H1 (cell line): ENCODE measurements around the gene COX6A2. TPM values are rescaled to one million over a fixed set of nuclear protein-coding genes. Genes with fewer than 3 reads are reported as not detected.

Experiments
- BRCA1 ChIP-seq: IDR thresholded peaks from 2 replicates; pipeline ENCODE4 v1.6.1; 2012; ENCODE audit warnings: low read depth, low read length, improper control_type of control experiment
- CHD1 ChIP-seq: IDR thresholded peaks from 2 replicates; pipeline ENCODE4 v1.6.1; 2012; ENCODE audit warnings: low read depth, low read length, improper control_type of control experiment
- FOSL1 ChIP-seq: IDR thresholded peaks from 2 replicates; pipeline ENCODE4 v1.6.1; 2011; ENCODE audit warnings: mild to moderate bottlenecking, low read depth, low read length, moderate library complexity; ENCODE audit not compliant: insufficient read depth
- HDAC2 ChIP-seq, 2 experiments: fragments of 300-600 bp in 1 of 2; sonication (generic) in 1 of 2; IDR thresholded peaks; 2 replicates each; pipeline ENCODE4 v1.6.1; 2011 to 2012; ENCODE audit warnings: low read depth in 2 of 2, low read length in 2 of 2, mild to moderate bottlenecking in 2 of 2, moderate library complexity in 2 of 2, borderline replicate concordance in 1 of 2, inconsistent platforms in 1 of 2
- HDAC6 ChIP-seq: IDR thresholded peaks from one replicate; pipeline ENCODE4 v1.7.1; 2012; ENCODE audit warnings: low read depth, mild to moderate bottlenecking, inconsistent platforms, low read length, moderate library complexity
- MAFK ChIP-seq: IDR thresholded peaks from 2 replicates; pipeline ENCODE4 v1.6.1; 2012; ENCODE audit warnings: low read depth, mild to moderate bottlenecking, improper control_type of control experiment, low read length
- NRF1 ChIP-seq: IDR thresholded peaks from 2 replicates; pipeline ENCODE4 v1.6.1; 2011; ENCODE audit warnings: mild to moderate bottlenecking, low read depth, low read length, improper control_type of control experiment
- POLR2AphosphoS5 ChIP-seq: IDR thresholded peaks from 2 replicates; pipeline ENCODE4 v1.6.1; 2011; ENCODE audit warnings: low read depth, low read length
- POU5F1 ChIP-seq: IDR thresholded peaks from 2 replicates; pipeline ENCODE4 v1.6.1; 2011; ENCODE audit warnings: low read depth, mild to moderate bottlenecking, low read length, moderate library complexity
- SIRT6 ChIP-seq: IDR thresholded peaks from one replicate; pipeline ENCODE4 v1.7.1; 2012; ENCODE audit warnings: low read length, inconsistent platforms
- TBP ChIP-seq: IDR thresholded peaks from 2 replicates; pipeline ENCODE4 v1.6.1; 2011; ENCODE audit warnings: low read depth, low read length, improper control_type of control experiment
- polyA plus RNA-seq, 7 experiments: library from polyadenylated mRNA; depleted of rRNA in 3 of 7; stranded (reverse) in 5 of 7; unstranded in 2 of 7; fragments of >200 nt in 5 of 7; fragments of 200-250 nt in 2 of 7; gene quantifications; 1 replicate in 5 of 7; 2 replicates in 1 of 7; 4 replicates in 1 of 7; pipeline versions ENCODE4 v1.2.1 to v1.2.3, GENCODE V29; 2011 to 2013; ENCODE audit warnings: missing spikeins in 2 of 7, mixed read lengths in 2 of 7
- total RNA-seq: library from RNA; stranded (reverse); fragmentation: NEBNext Ultra II Directional; extraction: Animal tissue kit (Norgen Biotek cat#: 25700); gene quantifications from 2 replicates; pipeline ENCODE4 v1.2.1, GENCODE V29; 2021
- TF ChIP-seq, protein P1 (sequence below): IDR thresholded peaks from 2 replicates; pipeline ENCODE4 v1.6.1; 2012; ENCODE audit warnings: inconsistent platforms

The COX6A2 gene
- total and polyA plus RNA-seq, 2 of the 8 experiments (the other 6 are each of a cell fraction or from before 2014, with no cell fraction given): 0.79 TPM; not detected in 1

DNA sequence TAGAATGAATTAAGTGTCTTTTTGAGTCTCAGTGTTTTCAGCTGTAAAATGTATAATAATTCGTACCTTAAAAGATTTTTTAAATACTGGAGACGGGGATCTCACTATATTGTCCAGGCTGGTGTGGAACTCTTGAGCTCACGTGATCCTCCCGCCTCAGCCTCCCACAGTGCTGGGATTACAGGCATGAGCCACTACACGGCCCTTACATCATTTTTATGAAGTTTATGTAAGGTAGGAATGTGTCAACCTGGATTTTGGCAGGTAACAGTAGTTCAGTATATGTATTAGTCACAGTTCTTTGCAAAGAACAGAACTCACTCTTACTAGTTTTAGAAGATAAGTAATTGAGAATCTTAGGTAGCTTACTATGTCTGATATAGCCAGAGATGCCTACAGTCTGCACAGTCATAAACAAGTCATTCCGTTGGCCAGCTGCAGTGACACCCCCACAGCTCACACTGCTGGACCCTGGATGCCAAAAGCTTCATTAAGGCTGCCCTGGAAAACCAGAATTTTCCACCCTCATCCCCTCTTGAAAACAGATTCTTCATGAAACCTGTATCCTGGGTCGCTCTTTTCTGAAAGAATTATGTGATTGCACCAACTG lies 583 bp upstream of the COX6A2 start (continued):
- no peak for TF ChIP-seq HDAC2 (IDR thresholded peaks at IDR 0.05; ENCODE audit: borderline replicate concordance in 1 of 2, low read depth in 2 of 2, low read length in 2 of 2)
- no peak for TF ChIP-seq FOSL1
- TF ChIP-seq MAFK: no peak
- TF ChIP-seq SIRT6: no peak
- TF ChIP-seq, protein P1, sequence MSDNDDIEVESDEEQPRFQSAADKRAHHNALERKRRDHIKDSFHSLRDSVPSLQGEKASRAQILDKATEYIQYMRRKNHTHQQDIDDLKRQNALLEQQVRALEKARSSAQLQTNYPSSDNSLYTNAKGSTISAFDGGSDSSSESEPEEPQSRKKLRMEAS: no peak
- no peak for TF ChIP-seq NRF1
- no peak for TF ChIP-seq POU5F1
- no peak for TF ChIP-seq CHD1
- no peak for TF ChIP-seq BRCA1
- TF ChIP-seq POLR2AphosphoS5: no peak
- no peak for TF ChIP-seq HDAC6
- TF ChIP-seq TBP: no peak
